Measurements from ENCODE around the gene KDM5B.

The KDM5B gene

DNA sequence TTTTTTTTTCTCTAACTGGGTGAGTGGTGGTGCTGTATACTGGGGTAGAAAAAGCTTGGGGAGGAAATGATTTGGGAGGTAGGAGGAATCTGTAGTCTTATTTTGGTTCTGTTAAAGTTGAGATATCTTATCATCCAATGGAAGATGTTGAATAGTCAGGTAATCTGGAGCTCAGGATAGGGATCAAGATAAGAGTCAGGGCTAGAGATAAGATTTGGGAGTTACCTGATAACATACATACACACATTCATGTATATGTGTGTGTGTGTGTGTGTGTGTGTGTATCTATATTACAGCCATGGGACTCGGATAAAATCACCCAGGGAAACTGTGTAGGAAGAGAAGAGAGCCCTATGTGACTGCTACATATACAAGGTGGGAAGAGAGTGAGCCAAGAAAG, 10.6 kb upstream of the KDM5B start:
- TF ChIP-seq CTBP1 (IDR thresholded peaks at IDR 0.05; ENCODE audit: borderline replicate concordance): no peak
- TF ChIP-seq FOXK2 (IDR thresholded peaks at IDR 0.05): no peak
- no peak for TF ChIP-seq FOXM1 (IDR thresholded peaks at IDR 0.05; ENCODE audit: borderline replicate concordance)
- TF ChIP-seq FOXA1 (IDR thresholded peaks at IDR 0.05): no peak
- TF ChIP-seq L3MBTL2 (conservative IDR thresholded peaks at IDR 0.05): no peak
- no peak for TF ChIP-seq BHLHE40 (IDR thresholded peaks at IDR 0.05; ENCODE audit: borderline replicate concordance)
- TF ChIP-seq, protein P1, sequence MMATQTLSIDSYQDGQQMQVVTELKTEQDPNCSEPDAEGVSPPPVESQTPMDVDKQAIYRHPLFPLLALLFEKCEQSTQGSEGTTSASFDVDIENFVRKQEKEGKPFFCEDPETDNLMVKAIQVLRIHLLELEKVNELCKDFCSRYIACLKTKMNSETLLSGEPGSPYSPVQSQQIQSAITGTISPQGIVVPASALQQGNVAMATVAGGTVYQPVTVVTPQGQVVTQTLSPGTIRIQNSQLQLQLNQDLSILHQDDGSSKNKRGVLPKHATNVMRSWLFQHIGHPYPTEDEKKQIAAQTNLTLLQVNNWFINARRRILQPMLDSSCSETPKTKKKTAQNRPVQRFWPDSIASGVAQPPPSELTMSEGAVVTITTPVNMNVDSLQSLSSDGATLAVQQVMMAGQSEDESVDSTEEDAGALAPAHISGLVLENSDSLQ (IDR thresholded peaks at IDR 0.05): no peak
- TF ChIP-seq HDGF (IDR thresholded peaks at IDR 0.05; ENCODE audit: borderline replicate concordance): no peak
- no peak for TF ChIP-seq SP1 (IDR thresholded peaks at IDR 0.05)
- no peak for TF ChIP-seq TARDBP (IDR thresholded peaks at IDR 0.05)
- no peak for TF ChIP-seq LEF1 (IDR thresholded peaks at IDR 0.05; ENCODE audit: borderline replicate concordance)
- TF ChIP-seq ARNT (IDR thresholded peaks at IDR 0.05): no peak
- no peak for TF ChIP-seq ELF4 (IDR thresholded peaks at IDR 0.05)
- no peak for TF ChIP-seq NFRKB (IDR thresholded peaks at IDR 0.05)
- TF ChIP-seq ZNF384 (IDR thresholded peaks at IDR 0.05): no peak
- no peak for TF ChIP-seq SUZ12 (IDR thresholded peaks at IDR 0.05)
- ChIA-PET CTCF (no interaction called here), POLR2A (interaction anchor here (1.0 kb wide), 1 partner anchor 42 kb away, joined by 3 read pairs; no protein-coding TSS in a partner anchor)
- no peak for DNase-seq (ENCODE audit: extremely low spot score)

DNA sequence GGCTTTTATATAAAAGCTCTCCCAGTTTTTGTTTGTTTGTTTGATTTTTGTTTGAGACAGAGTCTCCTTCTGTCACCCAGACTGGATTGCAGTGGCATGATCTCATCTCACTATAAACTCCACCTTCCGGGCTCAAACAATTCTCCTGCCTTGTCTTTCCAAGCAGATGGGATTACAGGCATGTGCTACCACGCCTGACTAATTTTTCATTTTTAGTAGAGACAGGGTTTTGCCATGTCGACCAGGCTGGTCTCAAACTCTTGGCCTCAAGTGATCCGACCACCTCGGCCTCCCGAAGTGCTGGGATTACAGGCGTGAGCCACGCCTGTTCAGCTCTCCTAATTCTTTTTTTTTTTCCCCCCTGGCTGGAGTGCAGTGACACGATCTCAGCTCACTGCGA, 6.9 kb upstream of the KDM5B start:
- POLR2A ChIA-PET: no interaction called here
- CTCF ChIA-PET: interaction anchor here (0.6 kb wide), 1 partner anchor 39 kb away, joined by 3 read pairs; no protein-coding TSS in a partner anchor
- no peak for TF ChIP-seq FOXM1 (IDR thresholded peaks at IDR 0.05; ENCODE audit: borderline replicate concordance)
- no peak for TF ChIP-seq NFRKB (IDR thresholded peaks at IDR 0.05)
- no peak for TF ChIP-seq SP1 (IDR thresholded peaks at IDR 0.05)
- TF ChIP-seq L3MBTL2 (conservative IDR thresholded peaks at IDR 0.05): no peak
- TF ChIP-seq ARNT (IDR thresholded peaks at IDR 0.05): no peak
- no peak for TF ChIP-seq TARDBP (IDR thresholded peaks at IDR 0.05)
- TF ChIP-seq CTBP1 (IDR thresholded peaks at IDR 0.05; ENCODE audit: borderline replicate concordance): no peak
- TF ChIP-seq ELF4 (IDR thresholded peaks at IDR 0.05): no peak
- TF ChIP-seq LEF1 (IDR thresholded peaks at IDR 0.05; ENCODE audit: borderline replicate concordance): no peak
- no peak for TF ChIP-seq FOXA1 (IDR thresholded peaks at IDR 0.05)
- TF ChIP-seq BHLHE40 (IDR thresholded peaks at IDR 0.05; ENCODE audit: borderline replicate concordance): no peak
- TF ChIP-seq FOXK2 (IDR thresholded peaks at IDR 0.05): no peak
- TF ChIP-seq SUZ12 (IDR thresholded peaks at IDR 0.05): no peak
- TF ChIP-seq, protein P1 (IDR thresholded peaks at IDR 0.05): no peak
- TF ChIP-seq HDGF (IDR thresholded peaks at IDR 0.05; ENCODE audit: borderline replicate concordance): no peak
- no peak for TF ChIP-seq ZNF384 (IDR thresholded peaks at IDR 0.05)
- no peak for DNase-seq (ENCODE audit: extremely low spot score)

DNA sequence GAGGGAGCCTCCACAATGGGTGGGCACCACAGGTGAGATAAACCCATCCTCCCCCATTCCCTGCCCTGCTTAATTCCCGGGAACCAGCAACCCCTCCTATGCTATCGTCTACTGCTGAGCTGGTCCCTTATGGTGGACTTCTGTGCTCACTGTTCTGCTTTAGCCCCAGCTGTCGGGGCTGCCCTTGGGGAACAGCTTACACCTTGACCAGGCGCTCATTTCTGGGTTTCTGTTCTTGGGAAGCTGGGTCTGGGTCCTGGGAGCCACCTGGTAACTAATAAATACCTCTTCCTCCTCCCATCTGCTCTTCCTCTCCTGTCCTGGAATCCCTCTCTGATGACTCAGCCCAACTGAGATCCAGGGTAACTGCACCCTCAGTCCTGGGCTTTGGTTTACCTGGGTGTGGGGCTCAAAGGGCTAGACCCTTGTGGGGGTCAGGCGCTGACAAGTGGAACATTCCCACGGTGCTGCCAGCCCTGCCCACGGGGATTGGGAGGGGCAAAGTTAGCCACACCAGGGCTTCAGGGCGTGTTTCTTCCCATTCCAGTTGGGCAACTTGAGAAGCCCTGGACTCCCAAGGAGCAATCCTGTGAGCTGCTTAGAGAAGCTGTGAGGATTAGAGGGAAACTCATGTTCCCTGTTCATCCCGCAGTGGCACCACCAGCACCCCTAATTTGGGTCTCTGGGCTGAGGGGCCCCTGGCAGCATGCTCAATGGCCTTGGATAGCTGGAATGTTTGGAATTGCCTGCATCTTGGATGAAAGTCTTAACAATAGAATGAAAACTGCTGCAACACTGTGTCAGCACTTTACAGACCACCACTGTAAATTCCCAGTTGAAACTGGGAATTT, 4.2 kb upstream of the KDM5B start:
- TF ChIP-seq L3MBTL2 (conservative IDR thresholded peaks at IDR 0.05): no peak
- no peak for TF ChIP-seq ARNT (IDR thresholded peaks at IDR 0.05)
- no peak for TF ChIP-seq SUZ12 (IDR thresholded peaks at IDR 0.05)
- no peak for TF ChIP-seq LEF1 (IDR thresholded peaks at IDR 0.05; ENCODE audit: borderline replicate concordance)
- no peak for TF ChIP-seq TARDBP (IDR thresholded peaks at IDR 0.05)
- TF ChIP-seq FOXA1 (IDR thresholded peaks at IDR 0.05): no peak
- no peak for TF ChIP-seq ELF4 (IDR thresholded peaks at IDR 0.05)
- TF ChIP-seq HDGF (IDR thresholded peaks at IDR 0.05; ENCODE audit: borderline replicate concordance): no peak
- TF ChIP-seq, protein P1 (IDR thresholded peaks at IDR 0.05): no peak
- no peak for TF ChIP-seq FOXK2 (IDR thresholded peaks at IDR 0.05)
- POLR2A ChIA-PET: no interaction called here
- CTCF ChIA-PET: interaction anchor here (0.6 kb wide), 2 partner anchors 227 to 457 kb away, joined by 3 read pairs; no protein-coding TSS in a partner anchor
- no peak for DNase-seq (ENCODE audit: extremely low spot score)

DNA sequence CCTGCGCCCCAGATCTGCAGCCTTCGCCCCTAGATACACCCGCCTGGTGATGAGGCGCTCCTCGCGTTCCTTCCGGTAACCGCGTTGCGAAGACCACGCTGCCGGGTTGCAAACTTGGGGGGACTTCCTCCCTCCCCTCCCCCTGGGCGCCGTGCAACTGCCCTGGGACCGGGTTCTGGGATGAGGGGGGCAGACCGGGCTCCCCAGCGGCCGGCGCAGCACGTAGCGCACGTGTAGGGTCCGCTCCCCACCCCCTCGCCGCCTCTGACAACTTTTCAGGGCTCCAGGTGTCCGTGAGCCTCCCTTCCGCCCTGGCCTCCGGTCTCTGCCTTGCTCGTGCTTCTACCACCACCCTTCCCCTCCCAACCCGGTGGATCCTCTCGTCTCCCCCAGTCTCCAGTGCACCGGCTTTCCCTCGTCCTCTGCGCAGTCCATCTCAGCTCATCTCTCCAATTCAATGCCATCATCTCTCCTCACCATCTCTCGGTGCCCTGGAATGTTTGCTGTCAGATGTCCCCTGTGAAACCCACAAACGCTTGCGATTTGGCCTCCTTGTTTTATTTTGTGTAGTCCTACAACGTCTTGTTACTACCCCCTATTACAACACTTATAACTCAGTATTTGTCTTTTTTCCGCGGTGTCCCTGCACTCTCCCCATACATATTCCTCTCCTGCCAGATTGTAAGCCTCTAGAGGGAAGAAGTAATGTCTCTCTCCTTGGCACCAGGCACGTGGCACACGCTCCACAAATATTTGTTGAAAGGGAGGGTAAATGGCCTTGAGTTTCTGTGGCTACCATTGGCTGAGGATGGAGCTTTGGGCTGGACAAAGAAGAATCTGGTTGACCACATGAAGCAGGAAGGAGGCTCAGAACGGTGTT, 3.3 kb upstream of the KDM5B start:
- no peak for DNase-seq (ENCODE audit: extremely low spot score)
- CTCF ChIA-PET: no interaction called here
- POLR2A ChIA-PET: interaction anchor here (0.8 to 1.9 kb wide), 4 partner anchors 10 to 49 kb away, joined by 3 to 9 read pairs (median 4); no protein-coding TSS in a partner anchor
- TF ChIP-seq L3MBTL2 (conservative IDR thresholded peaks at IDR 0.05) (peak; percentile 23; the same call in 1 of the 2 replicates), ZNF384 (IDR thresholded peaks at IDR 0.05) (no peak)

DNA sequence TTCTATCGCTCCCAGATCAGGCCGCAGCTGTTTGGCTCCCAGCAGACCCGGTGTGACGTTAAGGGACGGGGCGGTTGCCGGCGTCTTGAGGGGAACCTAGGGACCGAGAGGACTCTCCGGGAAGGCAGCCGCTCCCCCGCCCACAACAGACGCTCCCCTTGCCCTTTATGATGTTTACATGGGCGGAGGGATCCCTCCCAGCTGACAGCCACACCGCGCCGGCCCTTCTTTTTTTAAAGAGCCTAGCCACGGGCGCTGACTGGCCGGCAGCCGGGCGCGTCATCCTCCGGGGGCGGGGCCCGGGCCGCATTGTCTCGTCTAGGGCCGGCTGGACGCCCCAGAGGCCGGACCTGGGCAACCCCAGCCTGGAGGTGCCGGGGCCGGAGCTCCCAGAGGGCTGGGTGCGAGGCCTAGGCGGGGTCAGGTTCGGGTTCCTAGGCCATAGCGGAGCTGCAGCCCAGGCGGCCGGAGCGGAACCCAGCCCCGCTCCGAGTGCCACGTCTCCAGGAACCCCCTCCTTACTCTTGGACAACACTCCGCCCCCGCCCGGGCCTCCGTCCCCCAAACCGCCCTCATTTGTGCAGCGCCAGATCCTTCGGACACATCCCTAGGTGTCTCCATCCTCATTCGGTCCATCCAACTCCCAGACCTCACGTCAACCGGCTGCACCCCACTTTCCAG, 2.5 kb upstream of the KDM5B start, which contains the start of gene PCAT6:
Gene PCAT6 (plus strand): TSS at position 340 of the 681 bp plus-strand sequence.
- POLR2A ChIA-PET: interaction anchor here (0.6 to 1.9 kb wide), 7 partner anchors 10 to 50 kb away, joined by 3 to 9 read pairs (median 3); no protein-coding TSS in a partner anchor
- no peak for TF ChIP-seq NFRKB (IDR thresholded peaks at IDR 0.05)
- peak; percentile 4 for TF ChIP-seq L3MBTL2 (conservative IDR thresholded peaks at IDR 0.05)
- no peak for TF ChIP-seq BHLHE40 (IDR thresholded peaks at IDR 0.05; ENCODE audit: borderline replicate concordance)
- peak; percentile 98 for TF ChIP-seq FOXK2 (IDR thresholded peaks at IDR 0.05)
- TF ChIP-seq, protein P1 (IDR thresholded peaks at IDR 0.05): peak; percentile 58; the same call in 1 of the 2 replicates
- CTCF ChIA-PET: no interaction called here
- DNase-seq (ENCODE audit: extremely low spot score): peak; percentile 95

Data from HEK293T (cell line).